GM10248 (cell line): ENCODE data around the gene TXNRD2.

Source experiments
- CTCF ChIA-PET: fragments of 300-600 bp; sonication (Branson Sonifier 250); formaldehyde crosslinking; extraction: SDS; loops from one replicate; lab custom pipeline; 2021; ENCODE audit warnings: antibody characterized with exemption; lab: Yijun Ruan, JAX
- POLR2A ChIA-PET: fragments of 350-650 bp; sonication (Branson Sonifier 250); formaldehyde crosslinking; extraction: SDS; loops from one replicate; lab custom pipeline; 2020; ENCODE audit warnings: antibody characterized with exemption; lab: Yijun Ruan, JAX
- DNase-seq: peaks from one replicate; pipeline ENCODE4 v3.0.0; 2012; ENCODE audit errors: extremely low spot score
- TF ChIP-seq, protein P1 (sequence below): IDR thresholded peaks from 2 replicates; pipeline ENCODE4 v1.5.1; 2012; ENCODE audit warnings: mild to moderate bottlenecking, low read depth; ENCODE audit errors: extremely low read depth, missing control alignments, control extremely low read depth

Gene TXNRD2

DNA sequence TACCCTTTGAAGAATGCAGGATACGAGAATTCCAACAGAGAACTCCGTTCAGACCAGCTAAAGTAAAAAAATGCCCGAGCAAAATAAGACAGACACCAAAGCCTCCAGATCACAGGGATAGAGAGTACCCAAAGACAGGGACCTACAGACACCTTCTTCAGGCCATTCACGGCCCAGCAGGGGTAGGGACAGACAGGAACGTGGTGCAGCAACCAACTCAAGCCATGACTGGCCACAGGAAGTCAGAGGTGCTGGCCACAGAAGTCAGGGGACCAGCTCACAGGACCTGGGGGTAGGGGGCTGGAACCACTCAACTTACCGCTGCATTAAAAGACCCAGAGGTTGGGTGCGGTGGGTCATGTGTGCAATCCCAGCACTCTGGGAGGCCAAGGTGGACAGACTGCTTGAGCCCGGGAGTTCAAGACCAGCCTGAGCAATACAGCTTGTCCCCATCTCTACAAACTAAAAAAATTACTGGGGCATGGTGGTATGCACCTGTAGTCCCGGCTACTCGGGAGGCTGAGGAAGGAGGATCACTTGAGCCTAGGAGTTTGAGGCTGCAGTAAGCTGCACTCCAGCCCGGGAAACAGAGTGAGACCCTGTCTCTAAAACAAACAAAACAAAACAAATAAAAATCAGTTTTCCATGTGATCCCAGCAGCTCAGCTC, 39.9 kb downstream of the TXNRD2 start:
- TF ChIP-seq, protein P1, sequence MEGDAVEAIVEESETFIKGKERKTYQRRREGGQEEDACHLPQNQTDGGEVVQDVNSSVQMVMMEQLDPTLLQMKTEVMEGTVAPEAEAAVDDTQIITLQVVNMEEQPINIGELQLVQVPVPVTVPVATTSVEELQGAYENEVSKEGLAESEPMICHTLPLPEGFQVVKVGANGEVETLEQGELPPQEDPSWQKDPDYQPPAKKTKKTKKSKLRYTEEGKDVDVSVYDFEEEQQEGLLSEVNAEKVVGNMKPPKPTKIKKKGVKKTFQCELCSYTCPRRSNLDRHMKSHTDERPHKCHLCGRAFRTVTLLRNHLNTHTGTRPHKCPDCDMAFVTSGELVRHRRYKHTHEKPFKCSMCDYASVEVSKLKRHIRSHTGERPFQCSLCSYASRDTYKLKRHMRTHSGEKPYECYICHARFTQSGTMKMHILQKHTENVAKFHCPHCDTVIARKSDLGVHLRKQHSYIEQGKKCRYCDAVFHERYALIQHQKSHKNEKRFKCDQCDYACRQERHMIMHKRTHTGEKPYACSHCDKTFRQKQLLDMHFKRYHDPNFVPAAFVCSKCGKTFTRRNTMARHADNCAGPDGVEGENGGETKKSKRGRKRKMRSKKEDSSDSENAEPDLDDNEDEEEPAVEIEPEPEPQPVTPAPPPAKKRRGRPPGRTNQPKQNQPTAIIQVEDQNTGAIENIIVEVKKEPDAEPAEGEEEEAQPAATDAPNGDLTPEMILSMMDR, result no peak
- DNase-seq, result no peak
- POLR2A ChIA-PET, result no interaction called here
- CTCF ChIA-PET, result interaction anchor here (1.5 to 6.8 kb wide), 5 partner anchors 10 to 223 kb away, joined by 3 to 46 read pairs (median 6); no protein-coding TSS in a partner anchor

- CTCF ChIA-PET, result interaction anchor here (1.6 to 6.8 kb wide), 4 partner anchors 11 to 222 kb away, joined by 3 to 46 read pairs (median 12); no protein-coding TSS in a partner anchor
- DNase-seq, result no peak
- POLR2A ChIA-PET, result no interaction called here
- TF ChIP-seq, protein P1, result no peak
Observed at GRCh38 chr22:19900707-19901436, 40.7 kb downstream of the TXNRD2 start.

GRCh38 chr22:19898831-19899567, 42.6 kb downstream of the TXNRD2 start:
- CTCF ChIA-PET, result interaction anchor here (1.3 to 2.0 kb wide), 3 partner anchors 9 to 169 kb away, joined by 4 to 7 read pairs (median 6); no protein-coding TSS in a partner anchor
- POLR2A ChIA-PET, result no interaction called here
- DNase-seq, result no peak
- TF ChIP-seq, protein P1, result no peak

GRCh38 chr22:19898145-19898544, 43.5 kb downstream of the TXNRD2 start:
- TF ChIP-seq, protein P1, result no peak
- POLR2A ChIA-PET, result no interaction called here
- no peak for DNase-seq
- CTCF ChIA-PET, result interaction anchor here (1.2 to 2.0 kb wide), 4 partner anchors 10 to 168 kb away, joined by 4 to 7 read pairs (median 6); no protein-coding TSS in a partner anchor

GRCh38 chr22:19897726-19898125, 43.9 kb downstream of the TXNRD2 start:
- no peak for DNase-seq
- TF ChIP-seq, protein P1, result no peak
- ChIA-PET CTCF (interaction anchor here (1.2 to 2.0 kb wide), 2 partner anchors 12 to 167 kb away, joined by 5 to 11 read pairs; no protein-coding TSS in a partner anchor), POLR2A (no interaction called here)
